ENCODE measurements around the gene CYP3A4.

- TF ChIP-seq CTCF (IDR thresholded peaks at IDR 0.05) (no peak), POLR2A (IDR thresholded peaks at IDR 0.05) (no peak), EP300 (IDR thresholded peaks at IDR 0.05) (no peak)
Observed at GRCh38 chr7:99793443-99793842, 9.5 kb upstream of the CYP3A4 start.

All from tibial nerve (tissue), 4 donors.